HepG2 (cell line): ENCODE results near the gene TEF. TPM values are rescaled to one million over a fixed set of nuclear protein-coding genes. Genes with fewer than 3 reads are reported as not detected.

Experiments used
- AHR ChIP-seq: IDR thresholded peaks from 2 replicates; pipeline ENCODE4 v1.6.1; 2018; ENCODE audit warnings: missing genetic modification reagents, missing compliant biosample characterization
- CAMTA2 ChIP-seq: sonication (generic); formaldehyde crosslinking; IDR thresholded peaks from 2 replicates; pipeline ENCODE4 v1.4.0; 2020; ENCODE audit warnings: mild to moderate bottlenecking, missing genetic modification reagents, borderline replicate concordance
- CC2D1A ChIP-seq: sonication (generic); formaldehyde crosslinking; IDR thresholded peaks from 2 replicates; pipeline ENCODE4 v1.8.1; 2023; ENCODE audit warnings: mild to moderate bottlenecking, missing genetic modification reagents
- FLYWCH1 ChIP-seq: sonication (generic); formaldehyde crosslinking; IDR thresholded peaks from 2 replicates; pipeline ENCODE4 v1.8.1; 2023; ENCODE audit warnings: mild to moderate bottlenecking, missing genetic modification reagents
- FOXM1 ChIP-seq: sonication (generic); formaldehyde crosslinking; IDR thresholded peaks from 2 replicates; pipeline ENCODE4 v1.5.0; 2020; ENCODE audit warnings: missing genetic modification reagents
- HNRNPH1 ChIP-seq: fragments of 200-400 bp; formaldehyde crosslinking; optimal IDR thresholded peaks from 2 replicates; pipeline ENCODE3; 2017; ENCODE audit warnings: mild to moderate bottlenecking, low read depth, low read length
- NBN ChIP-seq: fragments of 450-650 bp; conservative IDR thresholded peaks from 2 replicates; pipeline ENCODE4 v1.6.1; 2017
- NFAT5 ChIP-seq: sonication (generic); formaldehyde crosslinking; IDR thresholded peaks from 2 replicates; pipeline ENCODE4 v1.4.0; 2020; ENCODE audit warnings: missing genetic modification reagents
- NR2F6 ChIP-seq, 2 experiments: IDR thresholded peaks; 2 replicates each; pipeline ENCODE4 v1.6.1; 2016; ENCODE audit warnings: antibody characterized with exemption in 1 of 2, mild to moderate bottlenecking in 1 of 2
- SP5 ChIP-seq: IDR thresholded peaks from 2 replicates; pipeline ENCODE4 v1.6.1; 2016; ENCODE audit warnings: low read depth, borderline replicate concordance
- SPEN ChIP-seq: sonication (generic); formaldehyde crosslinking; IDR thresholded peaks from 2 replicates; pipeline ENCODE4 v1.5.1; 2020; ENCODE audit warnings: low read depth, mild to moderate bottlenecking, missing genetic modification reagents
- SRSF1 ChIP-seq: fragments of 200-400 bp; formaldehyde crosslinking; optimal IDR thresholded peaks from 2 replicates; pipeline ENCODE3; 2017; ENCODE audit warnings: mild to moderate bottlenecking, low read depth, low read length, moderate library complexity
- TBX3 ChIP-seq: fragments of 450-650 bp; IDR thresholded peaks from 2 replicates; pipeline ENCODE4 v1.6.1; 2017; ENCODE audit warnings: antibody characterized with exemption, mild to moderate bottlenecking, inconsistent platforms, borderline replicate concordance
- TRIM24 ChIP-seq: sonication (generic); formaldehyde crosslinking; IDR thresholded peaks from 2 replicates; pipeline ENCODE4 v1.8.0; 2022; ENCODE audit warnings: mild to moderate bottlenecking, missing genetic modification reagents
- UBTF ChIP-seq: sonication (generic); formaldehyde crosslinking; IDR thresholded peaks from 2 replicates; pipeline ENCODE4 v1.4.0; 2020; ENCODE audit warnings: mild to moderate bottlenecking, missing genetic modification reagents
- ZFP82 ChIP-seq: sonication (generic); formaldehyde crosslinking; IDR thresholded peaks from 2 replicates; pipeline ENCODE4 v1.5.1; 2020; ENCODE audit warnings: mild to moderate bottlenecking, missing genetic modification reagents, borderline replicate concordance
- ZFX ChIP-seq: sonication (generic); formaldehyde crosslinking; IDR thresholded peaks from 2 replicates; pipeline ENCODE4 v1.4.0; 2020; ENCODE audit warnings: mild to moderate bottlenecking, low read depth, missing genetic modification reagents, moderate library complexity
- ZGPAT ChIP-seq: IDR thresholded peaks from 2 replicates; pipeline ENCODE4 v1.6.1; 2016; ENCODE audit warnings: mild to moderate bottlenecking
- ZNF350 ChIP-seq: sonication (generic); formaldehyde crosslinking; IDR thresholded peaks from 2 replicates; pipeline ENCODE4 v1.4.0; 2020; ENCODE audit warnings: mild to moderate bottlenecking, low read depth, missing genetic modification reagents, borderline replicate concordance
- ZNF496 ChIP-seq: sonication (generic); formaldehyde crosslinking; IDR thresholded peaks from 2 replicates; pipeline ENCODE4 v1.8.1; 2023; ENCODE audit warnings: mild to moderate bottlenecking, moderate library complexity, missing genetic modification reagents; ENCODE audit not compliant: insufficient replicate concordance
- ZNF552 ChIP-seq: sonication (generic); formaldehyde crosslinking; IDR thresholded peaks from 2 replicates; pipeline ENCODE4 v1.9.0; 2022; ENCODE audit warnings: missing genetic modification reagents, mild to moderate bottlenecking, borderline replicate concordance
- polyA plus RNA-seq, 8 experiments: library from polyadenylated mRNA; depleted of rRNA in 3 of 8; stranded (reverse) in 7 of 8; unstranded in 1 of 8; fragments of >200 nt; fragmentation: Illumina TruSeq in 4 of 8; extraction: Trizol in 4 of 8; gene quantifications; 2 replicates each; pipeline versions ENCODE4 v1.2.1 to v1.2.3, GENCODE V29; 2011 to 2016; ENCODE audit warnings: low read depth in 4 of 8, missing spikeins in 1 of 8, mixed read lengths in 1 of 8; ENCODE audit not compliant: insufficient read depth in 1 of 8
- total RNA-seq, 5 experiments: library from RNA; depleted of rRNA; stranded (reverse); fragments of >200 nt; fragmentation: Illumina TruSeq; extraction: Trizol; gene quantifications; 2 replicates each; pipeline ENCODE4 v1.2.3, GENCODE V29; 2016; ENCODE audit warnings: low read depth in 1 of 5

TEF gene
- total and polyA plus RNA-seq, 2 of the 13 experiments (the other 11 are each of a cell fraction or from before 2014, with no cell fraction given): 7.6 to 11.2 TPM

- TF ChIP-seq ZNF496 (no peak), FOXM1 (no peak), SP5 (peak; percentile 69; the same call in 1 of the 2 replicates), AHR (no peak), NR2F6 (IDR thresholded peaks at IDR 0.05) (no peak), NR2F6 (CRISPR knock-in tag; IDR thresholded peaks at IDR 0.05) (peak; percentile 86), HNRNPH1 (no peak), SRSF1 (peak; percentile 80), UBTF (CRISPR knock-in tag) (peak; percentile 45; the same call in 1 of the 2 replicates), CAMTA2 (no peak), NFAT5 (CRISPR knock-in tag) (no peak), CC2D1A (CRISPR knock-in tag) (0 out of 2 replicates have a peak, but pooled peaks have one; percentile 22), ZNF350 (CRISPR knock-in tag) (peak; percentile 71), TBX3 (peak; percentile 67; the same call in 1 of the 2 replicates), FLYWCH1 (CRISPR knock-in tag) (no peak), SPEN (CRISPR knock-in tag) (peak; percentile 58), ZFP82 (CRISPR knock-in tag) (no peak), TRIM24 (no peak), NBN (no peak), ZFX (CRISPR knock-in tag) (no peak), ZNF552 (CRISPR knock-in tag) (no peak; the same call in 1 of the 2 replicates), ZGPAT (CRISPR knock-in tag) (peak; percentile 77)
Observed at GRCh38 chr22:41448189-41448808, 66.6 kb downstream of the TEF start (continued).
